Neuronal stem cell (in vitro differentiated cells): ENCODE results near the gene PCGF2.
A peak's percentile ranks its signal among the peaks of the same experiment; 100 is the strongest.

Experiments
- DNase-seq: peaks from one replicate; pipeline ENCODE4 v3.0.0-alpha.2; 2013; ENCODE audit warnings: low spot score
- H2AFZ ChIP-seq: one replicate; pipeline ENCODE4 v1.6.1; 2013; ENCODE audit warnings: mild to moderate bottlenecking, low read length, inconsistent platforms
- H2AK5ac ChIP-seq: 2 replicates; pipeline ENCODE4 v1.6.1; 2013; ENCODE audit warnings: low read depth, mild to moderate bottlenecking, inconsistent platforms, low read length, moderate library complexity, mixed read lengths
- H2BK120ac ChIP-seq: 2 replicates; pipeline ENCODE4 v1.6.1; 2013; ENCODE audit warnings: low read depth, mild to moderate bottlenecking, inconsistent platforms, low read length, moderate library complexity, mixed read lengths
- H2BK12ac ChIP-seq: one replicate; pipeline ENCODE4 v1.6.1; 2013; ENCODE audit warnings: low read length, inconsistent platforms
- H2BK15ac ChIP-seq: 2 replicates; pipeline ENCODE4 v1.6.1; 2013; ENCODE audit warnings: mild to moderate bottlenecking, low read length, inconsistent platforms, mixed read lengths
- H2BK5ac ChIP-seq: one replicate; pipeline ENCODE4 v1.6.1; 2013; ENCODE audit warnings: inconsistent platforms, mild to moderate bottlenecking, low read length, moderate library complexity
- H3K14ac ChIP-seq: one replicate; pipeline ENCODE4 v1.6.1; 2013; ENCODE audit warnings: low read length, inconsistent platforms
- H3K18ac ChIP-seq: 2 replicates; pipeline ENCODE4 v1.6.1; 2013; ENCODE audit warnings: low read length, inconsistent platforms
- H3K23ac ChIP-seq: 2 replicates; pipeline ENCODE4 v1.6.1; 2013; ENCODE audit warnings: low read depth, mild to moderate bottlenecking, mixed read lengths, low read length, inconsistent platforms; ENCODE audit not compliant: poor library complexity
- H3K27ac ChIP-seq: replicated peaks from 3 replicates; pipeline ENCODE4 v1.5.1; 2013; ENCODE audit warnings: low read length, inconsistent platforms
- H3K27me3 ChIP-seq, 3 experiments: 2 replicates each; pipeline ENCODE4 v1.6.1; 2013; ENCODE audit warnings: low read length in 3 of 3, mild to moderate bottlenecking in 2 of 3, inconsistent platforms in 1 of 3, low read depth in 1 of 3, mixed read lengths in 1 of 3, moderate library complexity in 1 of 3; ENCODE audit not compliant: control insufficient read depth in 3 of 3, insufficient read depth in 3 of 3
- H3K36me3 ChIP-seq, 2 donors: replicated peaks in 1 of 2; 2 replicates each; pipeline ENCODE4 v1.6.1; 2013; ENCODE audit warnings: low read length in 2 of 2; ENCODE audit not compliant: control insufficient read depth in 2 of 2, insufficient read depth in 2 of 2
- H3K4ac ChIP-seq: 2 replicates; pipeline ENCODE4 v1.6.1; 2013; ENCODE audit warnings: inconsistent platforms, mild to moderate bottlenecking, low read length, moderate library complexity
- H3K4me1 ChIP-seq, 2 donors: 1 replicate in 1 of 2; 2 replicates in 1 of 2; pipeline ENCODE4 v1.6.1; 2013; ENCODE audit warnings: low read length in 2 of 2, low read depth in 1 of 2; ENCODE audit not compliant: control insufficient read depth in 2 of 2, insufficient read depth in 1 of 2
- H3K4me2 ChIP-seq: one replicate; pipeline ENCODE4 v1.6.1; 2013; ENCODE audit warnings: mild to moderate bottlenecking, low read length, inconsistent platforms; ENCODE audit not compliant: insufficient read depth, poor library complexity, severe bottlenecking
- H3K4me3 ChIP-seq, 2 donors: 2 replicates each; pipeline ENCODE4 v1.5.1; 2013; ENCODE audit warnings: low read length in 2 of 2, mild to moderate bottlenecking in 2 of 2, inconsistent platforms in 1 of 2, moderate library complexity in 1 of 2
- H3K79me1 ChIP-seq: one replicate; pipeline ENCODE4 v1.6.1; 2013; ENCODE audit warnings: low read depth, mild to moderate bottlenecking, inconsistent platforms, low read length, moderate library complexity
- H3K9ac ChIP-seq: one replicate; pipeline ENCODE4 v1.6.1; 2013; ENCODE audit warnings: mild to moderate bottlenecking, low read depth, low read length, inconsistent platforms; ENCODE audit not compliant: poor library complexity
- H3K9me3 ChIP-seq, 2 donors: replicated peaks in 1 of 2; 2 replicates each; pipeline versions ENCODE3 to v1.6.1; 2013; ENCODE audit warnings: low read length in 2 of 2, mild to moderate bottlenecking in 2 of 2, inconsistent platforms in 1 of 2, low read depth in 1 of 2, mixed read lengths in 1 of 2, moderate library complexity in 1 of 2; ENCODE audit not compliant: control insufficient read depth in 2 of 2, insufficient read depth in 1 of 2
- H4K8ac ChIP-seq: one replicate; pipeline ENCODE4 v1.6.1; 2013; ENCODE audit warnings: low read depth, mild to moderate bottlenecking, inconsistent platforms, low read length, moderate library complexity
- H4K91ac ChIP-seq: one replicate; pipeline ENCODE4 v1.6.1; 2013; ENCODE audit warnings: low read length, low read depth, mild to moderate bottlenecking, inconsistent platforms; ENCODE audit not compliant: poor library complexity
- WGBS, 2 donors: extraction: QIAGEN DNeasy Blood & Tissue Kit; methylation state at CpG; one replicate each; pipeline ENCODE4 v1.1.7; 2013; ENCODE audit warnings: missing lambda C conversion rate in 2 of 2, mixed read lengths in 1 of 2; ENCODE audit not compliant: insufficient read length in 2 of 2, insufficient replicate concordance in 1 of 2; ENCODE audit errors: extremely low coverage in 2 of 2; 5-methylcytosine and 5-hydroxymethylcytosine counted together

The PCGF2 gene

DNA sequence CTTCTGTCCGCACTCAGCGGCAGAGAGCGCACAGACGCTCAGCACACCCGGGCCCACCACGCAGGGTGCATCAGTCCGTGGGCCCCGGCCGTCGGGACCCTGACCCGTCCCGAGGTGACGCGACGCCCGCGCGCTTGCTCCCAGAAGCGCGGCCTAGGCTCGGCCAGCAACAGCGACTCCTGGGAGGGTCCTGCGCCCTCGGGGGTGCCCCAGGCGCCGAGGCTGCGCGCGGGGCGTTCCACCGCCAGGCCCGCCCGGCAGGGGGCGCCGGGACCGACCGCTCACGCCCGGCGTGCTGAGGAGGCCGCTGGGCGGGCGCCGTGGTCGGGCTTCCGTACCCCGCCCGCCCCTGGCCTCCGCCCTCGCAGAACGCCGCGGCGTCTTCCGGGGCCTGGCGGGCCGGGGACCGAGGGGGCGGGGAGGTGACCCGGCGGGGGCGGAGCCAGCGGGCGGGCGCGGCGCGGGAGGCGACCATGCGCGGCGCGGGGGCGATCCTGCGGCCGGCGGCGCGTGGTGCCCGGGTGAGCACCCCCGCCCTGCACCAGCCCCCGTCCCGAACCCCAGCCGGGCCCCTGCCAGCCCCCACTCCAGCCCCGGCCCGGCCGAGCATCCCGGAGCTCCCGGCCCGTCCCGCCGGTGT is 18.1 kb downstream of the PCGF2 start, which contains the start of gene CISD3:
Gene CISD3 (plus strand): TSS at position 456 of the 640 bp plus-strand sequence. CDS start 18 bp downstream, at position 474.
- DNase-seq, result peak; percentile 84
- peak within 1 kb of the TSS; percentile 54 for H3K27ac ChIP-seq
- peak within 1 kb of the TSS; percentile 28 for H2AK5ac ChIP-seq
- H2AFZ ChIP-seq, result peak within 1 kb of the TSS; percentile 88
- peak within 1 kb of the TSS; percentile 53 to 82 for H3K4me3 ChIP-seq
- no peak within 1 kb of the TSS for H3K23ac ChIP-seq
- H3K4me1 ChIP-seq, result peaks cover 9 to 12% of the 10 kb centered on the region in 2 donors
- no peak within 1 kb of the TSS for H2BK12ac ChIP-seq
- no peak within 1 kb of the TSS for H2BK120ac ChIP-seq
- H4K8ac ChIP-seq, result peak within 1 kb of the TSS; percentile 74
- peaks cover 17 to 49% of the 10 kb centered on the region in 2 donors for H3K36me3 ChIP-seq
- no peaks in the 10 kb centered on the region for H3K27me3 ChIP-seq
- H2BK5ac ChIP-seq, result no peak within 1 kb of the TSS
- WGBS, 2 donors, result no CpG with 5 or more reads among the region's 92 CpGs
- H3K18ac ChIP-seq, result peak within 1 kb of the TSS; percentile 91
- peak within 1 kb of the TSS; percentile 86 for H3K4ac ChIP-seq
- H3K9me3 ChIP-seq, result no peaks in the 10 kb centered on the region
- H3K14ac ChIP-seq, result peak within 1 kb of the TSS; percentile 99
- H3K4me2 ChIP-seq, result peak within 1 kb of the TSS; percentile 89
- H4K91ac ChIP-seq, result no peak within 1 kb of the TSS
- H3K79me1 ChIP-seq, result no peaks in the 10 kb centered on the region
- H3K9ac ChIP-seq, result peak within 1 kb of the TSS; percentile 94
- H2BK15ac ChIP-seq, result no peak within 1 kb of the TSS

DNA sequence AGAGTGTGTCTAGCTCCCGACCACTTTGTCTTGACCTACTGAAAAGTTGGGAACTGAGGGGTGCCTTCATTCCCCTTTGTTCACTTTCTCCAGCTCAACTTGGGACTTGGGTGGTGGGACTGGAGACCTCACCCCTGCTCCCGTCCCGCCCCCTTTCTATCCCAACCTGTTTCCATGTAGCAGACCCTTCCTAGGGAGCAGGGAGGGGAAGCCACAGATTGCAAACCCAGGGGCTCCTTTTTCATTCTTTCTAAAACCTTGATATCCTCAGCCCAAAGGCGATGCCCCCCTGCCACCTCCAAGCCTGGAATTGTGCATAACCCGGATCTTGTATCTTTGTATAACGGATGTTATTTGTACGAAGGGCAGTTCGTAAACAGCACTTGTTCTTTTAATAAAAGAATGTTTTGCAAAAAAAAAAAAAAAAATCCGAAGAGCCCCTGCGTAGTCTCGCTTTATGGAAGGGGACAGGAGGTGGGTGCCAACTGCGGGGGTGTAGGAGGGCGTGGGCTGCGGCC is 18.7 kb downstream of the PCGF2 start:
- Histone ChIP-seq H3K27me3 (no peaks in the 10 kb centered on the region), H3K27ac (no peak overlapping the region)
- no peak for DNase-seq

DNA sequence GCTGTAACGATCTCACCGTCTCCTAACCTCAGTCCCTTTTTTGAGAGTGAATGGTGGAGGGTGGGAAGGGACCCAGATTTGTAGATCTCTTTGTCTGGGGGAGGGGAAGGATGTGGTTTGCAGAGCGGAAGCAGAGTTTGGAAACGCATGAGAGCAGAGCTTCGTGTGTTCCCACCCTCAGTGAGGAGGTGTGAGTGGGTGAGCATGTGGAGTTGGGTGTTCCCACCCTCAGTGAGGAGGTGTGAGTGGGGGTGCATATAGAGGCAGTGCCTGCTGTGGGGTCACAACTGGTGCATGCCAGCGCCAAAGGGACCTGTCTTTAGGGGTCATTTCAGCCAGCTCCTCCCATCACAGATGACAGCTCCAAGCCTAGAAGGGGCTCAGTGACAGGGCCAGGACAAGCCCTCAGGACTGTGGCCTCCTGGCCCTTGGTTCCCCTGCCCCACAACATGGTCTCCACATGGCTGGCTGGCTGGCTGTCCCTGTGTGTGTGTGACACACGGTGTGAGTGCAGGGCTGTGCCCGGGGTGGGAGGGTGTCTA is 19.8 kb downstream of the PCGF2 start:
- H3K4me3 ChIP-seq, result peak overlapping the region in 1 of 2 donors; percentile 67
- H2AFZ ChIP-seq, result no peak overlapping the region
- H4K8ac ChIP-seq, result peak overlapping the region; percentile 33
- H3K23ac ChIP-seq, result peak overlapping the region; percentile 30
- peak overlapping the region; percentile 44 for H2AK5ac ChIP-seq
- H3K9me3 ChIP-seq, result no peaks in the 10 kb centered on the region
- peaks cover 7 to 45% of the 10 kb centered on the region in 2 donors for H3K36me3 ChIP-seq
- no CpG with 5 or more reads among the region's 8 CpGs for WGBS, 2 donors
- no peaks in the 10 kb centered on the region for H3K79me1 ChIP-seq
- H2BK5ac ChIP-seq, result no peak overlapping the region
- H3K14ac ChIP-seq, result peak overlapping the region; percentile 42
- DNase-seq, result no peak
- no peak overlapping the region for H3K18ac ChIP-seq
- no peak overlapping the region for H2BK120ac ChIP-seq
- no peak overlapping the region for H3K9ac ChIP-seq
- no peak overlapping the region for H2BK15ac ChIP-seq
- no peak overlapping the region for H3K4ac ChIP-seq
- peaks cover 9 to 12% of the 10 kb centered on the region in 2 donors for H3K4me1 ChIP-seq
- no peak overlapping the region for H3K27ac ChIP-seq
- no peak overlapping the region for H3K4me2 ChIP-seq
- no peak overlapping the region for H2BK12ac ChIP-seq
- no peak overlapping the region for H4K91ac ChIP-seq
- no peaks in the 10 kb centered on the region for H3K27me3 ChIP-seq

More for the DNA sequence above, 18.7 kb downstream of the PCGF2 start:
- H3K79me1 ChIP-seq, result no peaks in the 10 kb centered on the region
- H4K91ac ChIP-seq, result no peak overlapping the region
- H3K9me3 ChIP-seq, result no peaks in the 10 kb centered on the region
- peak overlapping the region; percentile 94 for H3K9ac ChIP-seq
- H4K8ac ChIP-seq, result peak overlapping the region; percentile 74
- H3K4me2 ChIP-seq, result peak overlapping the region; percentile 72
- H3K4me1 ChIP-seq, result peaks cover 9 to 12% of the 10 kb centered on the region in 2 donors
- H2AK5ac ChIP-seq, result no peak overlapping the region
- H2BK120ac ChIP-seq, result no peak overlapping the region
- H2BK12ac ChIP-seq, result no peak overlapping the region
- H3K18ac ChIP-seq, result peak overlapping the region; percentile 91
- peak overlapping the region; percentile 88 for H2AFZ ChIP-seq
- peaks cover 14 to 49% of the 10 kb centered on the region in 2 donors for H3K36me3 ChIP-seq
- peak overlapping the region; percentile 86 for H3K4ac ChIP-seq
- H2BK15ac ChIP-seq, result no peak overlapping the region
- no peak overlapping the region for H3K23ac ChIP-seq
- H3K14ac ChIP-seq, result peak overlapping the region; percentile 99
- peak overlapping the region; percentile 53 to 82 for H3K4me3 ChIP-seq
- no peak overlapping the region for H2BK5ac ChIP-seq
- no CpG with 5 or more reads among the region's 14 CpGs for WGBS, 2 donors

DNA sequence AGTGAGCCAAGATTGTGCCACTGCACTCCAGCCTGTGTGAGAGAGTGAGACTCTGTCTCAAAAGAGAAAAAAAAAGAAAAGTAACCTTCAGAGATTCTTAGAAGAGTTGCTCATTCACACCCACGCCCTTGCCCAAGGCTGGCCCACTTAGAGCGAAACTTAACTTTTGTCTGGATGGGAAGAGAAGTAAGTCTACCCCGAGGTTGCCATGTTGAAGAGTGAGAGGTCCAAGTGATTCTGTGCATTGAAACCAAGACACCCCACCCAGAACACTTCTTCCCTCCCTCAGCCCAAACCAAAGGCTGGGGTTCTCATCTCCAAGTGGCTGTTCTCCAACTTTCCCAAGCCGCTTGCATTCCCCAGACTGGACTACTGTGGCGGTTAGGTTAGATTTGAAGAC is 20.4 kb downstream of the PCGF2 start:
- Histone ChIP-seq H3K36me3 (peaks cover 3 to 45% of the 10 kb centered on the region in 2 donors), H3K4me1 (peaks cover 9 to 12% of the 10 kb centered on the region in 2 donors), H2BK120ac (no peak overlapping the region), H3K27me3 (no peaks in the 10 kb centered on the region), H4K8ac (no peak overlapping the region), H3K27ac (no peak overlapping the region), H3K4ac (no peak overlapping the region), H3K18ac (no peak overlapping the region), H2BK15ac (no peak overlapping the region), H2AK5ac (no peak overlapping the region), H2BK5ac (no peak overlapping the region), H3K14ac (no peak overlapping the region), H3K9me3 (no peaks in the 10 kb centered on the region), H3K23ac (no peak overlapping the region), H2BK12ac (no peak overlapping the region), H3K4me3 (no peak overlapping the region), H3K79me1 (no peaks in the 10 kb centered on the region), H2AFZ (no peak overlapping the region), H3K9ac (no peak overlapping the region), H4K91ac (no peak overlapping the region), H3K4me2 (no peak overlapping the region)
- WGBS, 2 donors, result no CpG with 5 or more reads among the region's 5 CpGs
- no peak for DNase-seq
